BLaER1 (cell line): ENCODE data around the gene TEX14.
"Not testable (repeated sequence)": the region's sequence is repeated elsewhere in the genome, so short reads cannot be mapped to it uniquely, and the experiment has no call there.

Source experiments
- H3K27ac ChIP-seq: shearing (Covaris generic); formaldehyde crosslinking; 2 replicates; pipeline ENCODE4 v1.8.1; 2022
- H3K27me3 ChIP-seq: shearing (Covaris generic); formaldehyde crosslinking; 2 replicates; pipeline ENCODE4 v1.8.1; 2022
- H3K36me3 ChIP-seq: shearing (Covaris generic); formaldehyde crosslinking; 2 replicates; pipeline ENCODE4 v1.8.1; 2022
- H3K4me1 ChIP-seq: shearing (Covaris generic); formaldehyde crosslinking; 2 replicates; pipeline ENCODE4 v1.8.1; 2022
- H3K4me2 ChIP-seq: shearing (Covaris generic); formaldehyde crosslinking; 2 replicates; pipeline ENCODE4 v1.8.1; 2022
- H3K4me3 ChIP-seq: shearing (Covaris generic); formaldehyde crosslinking; 2 replicates; pipeline ENCODE4 v1.8.1; 2022
- H3K9ac ChIP-seq: shearing (Covaris generic); formaldehyde crosslinking; 2 replicates; pipeline ENCODE4 v1.8.1; 2022
- H3K9me3 ChIP-seq: shearing (Covaris generic); formaldehyde crosslinking; 2 replicates; pipeline ENCODE4 v1.8.1; 2022
- H4K20me1 ChIP-seq: shearing (Covaris generic); formaldehyde crosslinking; 2 replicates; pipeline ENCODE4 v1.8.1; 2022
- Cebpa-rat ChIP-seq: shearing (Covaris generic); IDR thresholded peaks from 2 replicates; pipeline ENCODE4 v1.8.1; 2022

TEX14 gene

GRCh38 chr17:58660621-58661020 lies 31.2 kb downstream of the TEX14 start:
- H3K27ac ChIP-seq, result no peak overlapping the region
- no peaks in the 10 kb centered on the region for H4K20me1 ChIP-seq
- H3K4me3 ChIP-seq, result no peak overlapping the region
- no peaks in the 10 kb centered on the region for H3K36me3 ChIP-seq
- H3K9me3 ChIP-seq, result no peaks in the 10 kb centered on the region
- no peak overlapping the region for H3K9ac ChIP-seq
- no peaks in the 10 kb centered on the region for H3K27me3 ChIP-seq
- TF ChIP-seq Cebpa-rat, result no peak
- no peak overlapping the region for H3K4me2 ChIP-seq
- H3K4me1 ChIP-seq, result peaks cover 13% of the 10 kb centered on the region

- Histone ChIP-seq H3K9ac (peak overlapping the region; percentile 87), H3K4me1 (peaks cover 13% of the 10 kb centered on the region), H3K4me2 (peak overlapping the region; percentile 71), H3K4me3 (peak overlapping the region; percentile 51)
- H3K27me3 ChIP-seq, H4K20me1 ChIP-seq, H3K27ac ChIP-seq, H3K36me3 ChIP-seq, H3K9me3 ChIP-seq: not testable (repeated sequence)
Observed at GRCh38 chr17:58659714-58660084, 32.1 kb downstream of the TEX14 start.

- TF ChIP-seq Cebpa-rat, result no peak
- Histone ChIP-seq H4K20me1 (no peaks in the 10 kb centered on the region), H3K27me3 (no peaks in the 10 kb centered on the region), H3K36me3 (no peaks in the 10 kb centered on the region), H3K9me3 (no peaks in the 10 kb centered on the region), H3K4me2 (peak overlapping the region; percentile 71), H3K4me3 (peak overlapping the region; percentile 51), H3K27ac (peak overlapping the region; percentile 92), H3K9ac (peak overlapping the region; percentile 87), H3K4me1 (peaks cover 13% of the 10 kb centered on the region)
Observed at GRCh38 chr17:58658804-58659713, 32.8 kb downstream of the TEX14 start.

GRCh38 chr17:58657962-58658803 lies 33.7 kb downstream of the TEX14 start:
- H3K9me3 ChIP-seq, H3K36me3 ChIP-seq, H3K27ac ChIP-seq, H4K20me1 ChIP-seq, H3K9ac ChIP-seq, H3K27me3 ChIP-seq: not testable (repeated sequence)
- Histone ChIP-seq H3K4me2 (peak overlapping the region; percentile 71), H3K4me3 (peak overlapping the region; percentile 51), H3K4me1 (peaks cover 13% of the 10 kb centered on the region)

GRCh38 chr17:58648236-58648635 lies 43.6 kb downstream of the TEX14 start:
- no peaks in the 10 kb centered on the region for H4K20me1 ChIP-seq
- no peak overlapping the region for H3K9ac ChIP-seq
- no peak for TF ChIP-seq Cebpa-rat
- no peaks in the 10 kb centered on the region for H3K4me1 ChIP-seq
- H3K9me3 ChIP-seq, result no peaks in the 10 kb centered on the region
- no peaks in the 10 kb centered on the region for H3K36me3 ChIP-seq
- H3K27me3 ChIP-seq, result no peaks in the 10 kb centered on the region
- H3K4me3 ChIP-seq, result no peak overlapping the region
- H3K27ac ChIP-seq, result no peak overlapping the region
- no peak overlapping the region for H3K4me2 ChIP-seq

- no peak overlapping the region for H3K27ac ChIP-seq
- H4K20me1 ChIP-seq, result no peaks in the 10 kb centered on the region
- H3K4me1 ChIP-seq, result no peaks in the 10 kb centered on the region
- no peaks in the 10 kb centered on the region for H3K9me3 ChIP-seq
- no peaks in the 10 kb centered on the region for H3K36me3 ChIP-seq
- no peak overlapping the region for H3K4me2 ChIP-seq
- no peak overlapping the region for H3K4me3 ChIP-seq
- no peaks in the 10 kb centered on the region for H3K27me3 ChIP-seq
- H3K9ac ChIP-seq, result no peak overlapping the region
- no peak for TF ChIP-seq Cebpa-rat
Observed at GRCh38 chr17:58643147-58643546, 48.7 kb downstream of the TEX14 start.

GRCh38 chr17:58641887-58642311 lies 49.9 kb downstream of the TEX14 start:
- TF ChIP-seq Cebpa-rat, result no peak
- H3K9me3 ChIP-seq, result no peaks in the 10 kb centered on the region
- no peaks in the 10 kb centered on the region for H4K20me1 ChIP-seq
- no peak overlapping the region for H3K27ac ChIP-seq
- no peak overlapping the region for H3K9ac ChIP-seq
- H3K4me3 ChIP-seq, result no peak overlapping the region
- H3K4me1 ChIP-seq, result no peaks in the 10 kb centered on the region
- H3K4me2 ChIP-seq, result no peak overlapping the region
- no peaks in the 10 kb centered on the region for H3K27me3 ChIP-seq
- no peaks in the 10 kb centered on the region for H3K36me3 ChIP-seq

- H3K9me3 ChIP-seq, result no peaks in the 10 kb centered on the region
- H3K36me3 ChIP-seq, result no peaks in the 10 kb centered on the region
- no peak overlapping the region for H3K4me2 ChIP-seq
- no peaks in the 10 kb centered on the region for H4K20me1 ChIP-seq
- no peak overlapping the region for H3K4me3 ChIP-seq
- H3K4me1 ChIP-seq, result no peaks in the 10 kb centered on the region
- no peak for TF ChIP-seq Cebpa-rat
- H3K27me3 ChIP-seq, result no peaks in the 10 kb centered on the region
- H3K9ac ChIP-seq, result no peak overlapping the region
- H3K27ac ChIP-seq, result no peak overlapping the region
Observed at GRCh38 chr17:58640202-58640601, 51.6 kb downstream of the TEX14 start.

GRCh38 chr17:58639681-58640080 lies 52.2 kb downstream of the TEX14 start:
- no peak overlapping the region for H3K4me3 ChIP-seq
- H4K20me1 ChIP-seq, result no peaks in the 10 kb centered on the region
- H3K27me3 ChIP-seq, result no peaks in the 10 kb centered on the region
- no peaks in the 10 kb centered on the region for H3K9me3 ChIP-seq
- H3K9ac ChIP-seq, result no peak overlapping the region
- H3K36me3 ChIP-seq, result no peaks in the 10 kb centered on the region
- no peaks in the 10 kb centered on the region for H3K4me1 ChIP-seq
- TF ChIP-seq Cebpa-rat, result no peak
- H3K4me2 ChIP-seq, result no peak overlapping the region
- no peak overlapping the region for H3K27ac ChIP-seq

GRCh38 chr17:58637011-58637570 lies 54.8 kb downstream of the TEX14 start:
- Histone ChIP-seq H3K4me1 (peaks cover 6% of the 10 kb centered on the region), H3K4me2 (no peak overlapping the region), H3K9ac (no peak overlapping the region), H3K4me3 (no peak overlapping the region), H4K20me1 (no peaks in the 10 kb centered on the region), H3K36me3 (no peaks in the 10 kb centered on the region), H3K9me3 (no peaks in the 10 kb centered on the region), H3K27me3 (no peaks in the 10 kb centered on the region), H3K27ac (no peak overlapping the region)
- TF ChIP-seq Cebpa-rat, result no peak
